AG08396 (cell line): ENCODE results near the gene HSPA1A.
"Not testable (repeated sequence)": the region's sequence is repeated elsewhere in the genome, so short reads cannot be mapped to it uniquely, and the experiment has no call there.

Experiments
- DNase-seq: peaks from one replicate; pipeline ENCODE4 v3.0.0; 2012; ENCODE audit warnings: low spot score, mixed read lengths

HSPA1A gene

GRCh38 chr6:31811645-31812044 lies 3.7 kb upstream of the HSPA1A start:
- DNase-seq = no peak

DNA sequence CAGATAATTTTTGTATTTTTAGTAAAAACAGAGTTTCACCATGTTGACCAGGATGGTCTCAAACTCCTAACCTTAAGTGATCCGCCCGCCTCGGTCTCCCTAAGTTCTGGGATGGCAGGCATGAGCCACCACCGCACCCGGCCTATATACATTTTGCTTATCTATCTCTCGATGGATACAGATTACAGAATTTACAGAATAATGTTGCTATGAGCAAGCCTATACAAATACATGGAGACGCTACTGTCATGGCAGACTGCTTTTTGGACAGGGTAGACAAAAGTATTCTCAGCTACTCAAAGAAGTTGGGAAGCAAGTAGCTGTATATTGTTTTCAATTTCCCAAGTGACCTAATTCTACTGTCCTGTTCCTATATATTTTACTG lies 1.9 kb upstream of the HSPA1A start:
- no peak for DNase-seq

DNA sequence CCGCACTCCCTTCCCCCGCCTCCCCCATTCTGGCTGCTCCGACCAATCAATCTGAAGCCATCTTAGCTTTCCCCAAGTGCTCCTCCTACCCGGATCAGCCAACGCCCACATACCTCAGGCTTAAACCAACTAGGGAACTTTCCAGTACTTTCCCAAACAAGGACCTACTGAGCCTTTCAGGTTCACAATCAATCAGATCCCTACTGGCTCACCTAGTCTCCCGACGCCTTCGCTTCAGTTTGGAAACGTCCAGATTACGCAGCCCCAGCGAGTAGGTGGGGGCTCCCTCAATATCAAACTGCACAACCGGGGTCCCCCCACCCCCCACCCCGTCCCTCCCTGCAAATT lies 692 bp upstream of the HSPA1A start:
- peak; percentile 92 for DNase-seq

DNA sequence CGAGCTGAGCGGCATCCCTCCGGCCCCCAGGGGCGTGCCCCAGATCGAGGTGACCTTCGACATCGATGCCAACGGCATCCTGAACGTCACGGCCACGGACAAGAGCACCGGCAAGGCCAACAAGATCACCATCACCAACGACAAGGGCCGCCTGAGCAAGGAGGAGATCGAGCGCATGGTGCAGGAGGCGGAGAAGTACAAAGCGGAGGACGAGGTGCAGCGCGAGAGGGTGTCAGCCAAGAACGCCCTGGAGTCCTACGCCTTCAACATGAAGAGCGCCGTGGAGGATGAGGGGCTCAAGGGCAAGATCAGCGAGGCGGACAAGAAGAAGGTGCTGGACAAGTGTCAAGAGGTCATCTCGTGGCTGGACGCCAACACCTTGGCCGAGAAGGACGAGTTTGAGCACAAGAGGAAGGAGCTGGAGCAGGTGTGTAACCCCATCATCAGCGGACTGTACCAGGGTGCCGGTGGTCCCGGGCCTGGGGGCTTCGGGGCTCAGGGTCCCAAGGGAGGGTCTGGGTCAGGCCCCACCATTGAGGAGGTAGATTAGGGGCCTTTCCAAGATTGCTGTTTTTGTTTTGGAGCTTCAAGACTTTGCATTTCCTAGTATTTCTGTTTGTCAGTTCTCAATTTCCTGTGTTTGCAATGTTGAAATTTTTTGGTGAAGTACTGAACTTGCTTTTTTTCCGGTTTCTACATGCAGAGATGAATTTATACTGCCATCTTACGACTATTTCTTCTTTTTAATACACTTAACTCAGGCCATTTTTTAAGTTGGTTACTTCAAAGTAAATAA lies 2.0 kb downstream of the HSPA1A start:
- not testable (repeated sequence) for DNase-seq

DNA sequence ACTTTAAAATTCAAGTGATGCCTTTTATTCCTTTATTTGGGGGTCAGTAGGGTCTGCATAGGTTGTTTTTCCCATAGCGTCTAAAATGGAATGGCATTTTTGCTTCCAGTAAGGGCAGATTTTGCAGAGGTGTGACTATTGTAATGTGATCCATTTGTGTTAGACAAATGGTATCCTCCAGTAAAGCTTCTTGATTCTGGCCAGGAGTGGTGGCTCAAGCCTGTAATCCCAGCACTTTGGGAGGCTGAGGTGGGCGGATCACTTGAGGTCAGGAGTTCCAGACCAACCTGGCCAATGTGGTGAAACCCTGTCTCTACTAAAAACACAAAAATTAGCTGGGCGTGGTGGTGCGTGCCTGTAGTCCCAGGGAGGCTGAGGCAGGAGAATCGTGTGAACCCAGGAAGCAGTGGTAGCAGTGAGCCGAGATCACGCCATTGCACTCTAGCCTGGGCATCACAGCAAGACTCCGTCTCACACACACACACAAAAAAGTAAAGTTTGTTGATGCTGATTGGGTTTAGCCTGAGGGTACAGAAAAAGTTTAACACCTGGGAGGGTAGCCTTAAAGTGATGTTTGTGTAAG lies 2.7 kb downstream of the HSPA1A start:
- not testable (repeated sequence) for DNase-seq

GRCh38 chr6:31819871-31820299 lies 4.5 kb downstream of the HSPA1A start:
- no peak for DNase-seq

DNA sequence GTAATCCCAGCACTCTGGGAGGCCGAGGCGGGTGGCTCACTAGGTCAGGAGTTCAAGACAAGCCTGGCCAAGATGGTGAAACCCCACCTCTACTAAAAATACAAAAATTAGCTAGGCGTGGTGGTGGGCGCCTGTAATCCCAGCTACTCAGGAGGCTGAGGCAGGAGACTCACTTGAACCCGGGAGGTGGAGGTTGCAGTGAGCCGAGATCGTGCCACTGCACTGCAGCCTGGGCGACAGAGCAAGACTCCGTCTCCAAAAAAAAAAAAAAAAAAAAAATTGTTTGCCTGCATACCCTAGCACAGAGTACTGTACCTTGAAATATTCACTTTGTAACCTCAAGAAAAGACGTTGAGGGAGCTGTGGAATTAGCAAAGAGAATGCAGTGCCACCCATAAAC lies 5.1 kb downstream of the HSPA1A start:
- DNase-seq = not testable (repeated sequence)

DNA sequence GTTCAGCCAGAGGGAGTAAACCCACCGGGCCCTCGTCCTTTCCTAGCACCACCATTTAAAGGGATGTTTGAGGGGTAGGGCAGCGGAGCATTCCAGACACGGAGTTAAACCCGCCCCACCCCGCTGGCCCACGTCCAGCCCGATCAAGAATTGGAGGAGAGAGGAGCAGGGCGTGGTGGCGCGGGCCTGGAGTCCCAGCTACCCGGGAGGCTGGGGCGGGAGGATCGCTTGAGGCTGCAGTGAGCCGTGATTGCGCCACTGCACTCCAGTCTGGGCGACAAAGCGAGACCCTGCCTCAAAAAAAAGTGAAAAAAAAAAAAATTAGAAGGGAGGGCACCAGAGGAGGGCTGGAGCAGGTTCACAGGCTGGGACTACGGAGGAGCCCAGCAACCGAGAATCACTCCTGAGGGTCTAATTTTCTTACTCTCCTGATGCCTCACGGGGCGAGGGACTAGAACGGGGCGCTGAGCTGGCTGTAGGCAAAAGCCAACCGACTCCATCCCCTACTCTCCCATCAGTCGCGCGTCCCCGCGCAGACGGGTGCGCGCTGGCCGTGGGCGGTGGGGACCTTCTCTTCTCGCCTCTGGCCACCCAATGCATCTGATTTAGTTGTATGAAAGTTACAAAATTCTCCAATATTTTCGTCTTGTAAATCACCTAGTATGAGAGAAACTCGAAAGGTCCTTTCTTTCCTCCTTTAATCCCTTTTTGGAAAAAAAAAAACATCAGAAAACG lies 6.1 kb downstream of the HSPA1A start:
- DNase-seq = no peak

GRCh38 chr6:31822036-31822821 lies 6.9 kb downstream of the HSPA1A start:
- peak; percentile 79 for DNase-seq

GRCh38 chr6:31823592-31824196 lies 8.4 kb downstream of the HSPA1A start:
- DNase-seq = not testable (repeated sequence)

DNA sequence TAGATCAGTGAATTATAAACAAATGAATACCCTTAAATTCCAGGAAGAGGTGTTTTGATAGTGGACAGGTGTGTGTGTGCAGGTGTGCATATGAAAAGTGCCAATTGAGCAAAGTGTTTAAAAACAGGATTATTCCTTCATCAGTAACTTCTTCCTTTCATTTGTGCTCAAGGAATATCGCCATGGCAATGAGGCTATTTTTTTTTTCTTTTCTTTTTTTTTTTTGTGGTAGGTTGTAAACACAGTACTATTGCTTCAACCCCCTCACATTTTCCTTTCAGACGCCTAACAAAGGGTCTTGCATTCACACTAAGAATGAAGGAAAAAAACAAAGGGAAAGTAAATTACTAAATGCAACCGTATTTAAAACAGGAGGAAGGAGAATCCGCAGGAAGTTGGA lies 10.2 kb downstream of the HSPA1A start:
- no peak for DNase-seq

- DNase-seq = peak; percentile 80
Measured at GRCh38 chr6:31826793-31827285, 11.5 kb downstream of the HSPA1A start.

GRCh38 chr6:31827286-31828079 lies 12.1 kb downstream of the HSPA1A start, which contains the start of gene HSPA1B:
TSS of gene HSPA1B (plus strand) at chr6:31827738. CDS start at chr6:31827951, 213 bp downstream.
- peak; percentile 98 for DNase-seq

GRCh38 chr6:31829633-31830283 lies 14.4 kb downstream of the HSPA1A start:
- no peak for DNase-seq

- no peak for DNase-seq
Measured at GRCh38 chr6:31830886-31831335, 15.6 kb downstream of the HSPA1A start.

GRCh38 chr6:31831350-31832215 lies 16.2 kb downstream of the HSPA1A start:
- no peak for DNase-seq

DNA sequence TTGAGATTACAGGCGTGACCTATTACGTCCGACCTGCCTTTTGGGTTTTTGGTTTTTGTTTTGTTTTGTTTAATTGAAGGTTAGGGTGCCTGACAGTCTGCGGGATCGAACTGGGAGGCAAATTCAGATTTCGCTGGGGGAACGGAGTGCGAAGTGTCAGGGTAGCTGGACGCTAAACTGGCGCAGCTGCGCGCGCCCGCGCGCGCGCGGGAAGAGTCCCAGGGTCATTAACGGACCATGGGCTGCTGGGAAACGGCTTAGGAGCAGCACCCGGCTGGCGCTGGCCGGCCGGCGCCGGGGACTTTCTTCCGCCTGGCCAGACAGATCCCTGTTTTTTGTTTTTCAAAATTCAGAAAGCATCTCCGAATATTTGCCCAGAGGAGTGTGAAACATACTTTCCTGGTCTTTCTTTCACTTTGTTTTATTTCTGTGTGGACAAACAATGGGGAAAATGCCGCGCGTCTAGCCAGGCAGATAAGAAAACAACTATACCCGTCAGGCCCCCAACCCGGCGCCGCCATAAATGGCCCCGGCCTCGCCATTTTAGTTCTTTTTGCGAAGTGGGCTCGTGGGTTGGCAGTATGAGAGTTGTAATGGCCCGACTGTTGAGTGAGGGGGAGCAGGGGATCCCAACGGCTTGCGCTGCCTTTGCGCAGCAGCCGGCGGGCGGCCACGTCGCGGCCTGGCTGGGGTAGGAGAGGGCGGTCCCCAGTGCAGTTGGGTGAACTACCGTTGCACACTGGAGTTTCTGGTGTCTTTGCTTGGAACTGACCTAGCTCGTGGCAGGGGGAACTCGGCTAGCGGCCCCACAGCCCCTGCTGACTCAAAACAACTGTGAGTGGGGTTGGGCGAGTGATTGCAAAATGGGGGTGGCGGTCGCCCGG lies 19.3 kb downstream of the HSPA1A start:
- peak; percentile 91 for DNase-seq

- DNase-seq = no peak
Measured at GRCh38 chr6:31836047-31836473, 20.7 kb downstream of the HSPA1A start.
